Transverse colon (tissue), 4 donors: ENCODE results near the gene PTPRN2. TPM values are rescaled to one million over a fixed set of nuclear protein-coding genes. Genes with fewer than 3 reads are reported as not detected.

Experiments used
- DNase-seq: peaks from one replicate; pipeline ENCODE4 v3.0.0-alpha.2; 2019
- H3K27ac ChIP-seq, 4 donors: fragments of 200-600 bp; sonication (generic); 2 replicates each; pipeline ENCODE4 v1.5.1; 2016 to 2018; ENCODE audit warnings: inconsistent platforms in 4 of 4
- H3K27me3 ChIP-seq: fragments of 200-600 bp; sonication (generic); 2 replicates; pipeline ENCODE4 v1.5.1; 2017; ENCODE audit warnings: inconsistent platforms
- H3K36me3 ChIP-seq, 4 donors: fragments of 200-600 bp; sonication (generic); 2 replicates each; pipeline ENCODE4 v1.5.1; 2017 to 2019; ENCODE audit warnings: inconsistent platforms in 4 of 4
- H3K4me1 ChIP-seq, 4 donors: fragments of 200-600 bp; sonication (generic); 2 replicates each; pipeline ENCODE4 v1.5.1; 2017 to 2020; ENCODE audit warnings: inconsistent platforms in 4 of 4
- H3K4me3 ChIP-seq, 4 donors: fragments of 200-600 bp; sonication (generic); 1 replicate in 1 of 4; 2 replicates in 3 of 4; pipeline versions ENCODE4 v1.5.1 to v1.6.1; 2017 to 2019; ENCODE audit warnings: inconsistent platforms in 4 of 4
- H3K9me3 ChIP-seq, 2 donors: fragments of 200-600 bp; sonication (generic); 2 replicates each; pipeline ENCODE4 v1.5.1; 2017 to 2019; ENCODE audit warnings: inconsistent platforms in 2 of 2
- CTCF ChIP-seq, 5 experiments: fragments of 200-600 bp in 3 of 5; fragments of 450-650 bp in 2 of 5; sonication (generic) in 3 of 5; IDR thresholded peaks; 1 replicate in 2 of 5; 2 replicates in 3 of 5; pipeline ENCODE4 v1.5.1; 2016 to 2017; ENCODE audit warnings: antibody characterized with exemption in 5 of 5, inconsistent platforms in 3 of 5, mild to moderate bottlenecking in 2 of 5, moderate library complexity in 1 of 5
- EP300 ChIP-seq: sonication (generic); formaldehyde crosslinking; IDR thresholded peaks from one replicate; pipeline ENCODE4 v1.6.1; 2017; ENCODE audit warnings: antibody characterized with exemption, low read depth
- POLR2A ChIP-seq: fragments of 450-650 bp; IDR thresholded peaks from one replicate; pipeline ENCODE4 v1.6.1; 2016; ENCODE audit warnings: antibody characterized with exemption, mild to moderate bottlenecking, moderate library complexity
- POLR2AphosphoS5 ChIP-seq, 3 donors: sonication (generic); formaldehyde crosslinking; IDR thresholded peaks; one replicate each; pipeline ENCODE4 v1.6.1; 2016; ENCODE audit warnings: antibody characterized with exemption in 3 of 3
- WGBS, 2 donors: methylation state at CpG; one replicate each; pipeline ENCODE4 v1.1.5; 2018; ENCODE audit warnings: low coverage in 1 of 2; 5-methylcytosine and 5-hydroxymethylcytosine counted together
- in situ Hi-C, 4 donors: fragments of 200-750 bp; cut with MboI; loops; one replicate each; pipeline versions ENCODE4 v1.15.0 to v1.15.1; 2017; ENCODE audit warnings: low sequenced_read_pairs in 3 of 4, low pct_ligation_motif_present in 1 of 4, low pct_unique_long_range_greater_than_20kb in 1 of 4
- intact Hi-C: fragments of 100-400 bp; cut with DNase I; formaldehyde crosslinking; loops from one replicate; pipeline ENCODE4 v1.15.1; 2023; ENCODE audit warnings: low total_unique reads
- total RNA-seq, 4 donors: library from RNA; depleted of rRNA; stranded (reverse); fragments of >200 nt; gene quantifications; one replicate each; pipeline ENCODE4 v1.1.0, GENCODE V29; 2016

PTPRN2 gene
- total RNA-seq, 4 donors from 2014 or later: 15.4 to 31.1 (median 21.8) TPM

- H3K9me3 ChIP-seq: no peaks in the 10 kb centered on the region
- H3K4me3 ChIP-seq: no peak overlapping the region
- peak overlapping the region in 1 of 4 donors; percentile 63 for H3K27ac ChIP-seq
- DNase-seq: no peak
- WGBS, 2 donors: 56% methylated on average over 1 of the region's 1 CpG; no CpG with 5 or more reads in 1 of the 2 donors
- H3K4me1 ChIP-seq: peaks cover 9 to 24% (median 23%) of the 10 kb centered on the region in 4 donors
- in situ Hi-C loops (no loop called here), intact Hi-C loops (no loop called here)
- peaks cover 33% of the 10 kb centered on the region for H3K27me3 ChIP-seq
- no peak for TF ChIP-seq EP300
- TF ChIP-seq CTCF (IDR thresholded peaks at IDR 0.05): no peak
- no peak for TF ChIP-seq POLR2AphosphoS5 (IDR thresholded peaks at IDR 0.05)
- TF ChIP-seq POLR2A: no peak
- no peaks in the 10 kb centered on the region for H3K36me3 ChIP-seq
Measured at GRCh38 chr7:158589653-158590052, 2.0 kb upstream of the PTPRN2 start.

- in situ Hi-C loops: no loop called here
- H3K4me1 ChIP-seq: peaks cover 9 to 24% (median 23%) of the 10 kb centered on the region in 4 donors
- 68 to 83% methylated on average over 2 to 16 of the region's 16 CpGs for WGBS, 2 donors
- no peaks in the 10 kb centered on the region for H3K9me3 ChIP-seq
- intact Hi-C loops: no loop called here
- no peak overlapping the region for H3K27ac ChIP-seq
- H3K27me3 ChIP-seq: peaks cover 40% of the 10 kb centered on the region
- no peaks in the 10 kb centered on the region for H3K36me3 ChIP-seq
- H3K4me3 ChIP-seq: no peak overlapping the region
- TF ChIP-seq CTCF (IDR thresholded peaks at IDR 0.05) (no peak), POLR2A (no peak), EP300 (no peak), POLR2AphosphoS5 (IDR thresholded peaks at IDR 0.05) (no peak)
- DNase-seq: no peak
Measured at GRCh38 chr7:158588878-158589442, 1.3 kb upstream of the PTPRN2 start.

DNA sequence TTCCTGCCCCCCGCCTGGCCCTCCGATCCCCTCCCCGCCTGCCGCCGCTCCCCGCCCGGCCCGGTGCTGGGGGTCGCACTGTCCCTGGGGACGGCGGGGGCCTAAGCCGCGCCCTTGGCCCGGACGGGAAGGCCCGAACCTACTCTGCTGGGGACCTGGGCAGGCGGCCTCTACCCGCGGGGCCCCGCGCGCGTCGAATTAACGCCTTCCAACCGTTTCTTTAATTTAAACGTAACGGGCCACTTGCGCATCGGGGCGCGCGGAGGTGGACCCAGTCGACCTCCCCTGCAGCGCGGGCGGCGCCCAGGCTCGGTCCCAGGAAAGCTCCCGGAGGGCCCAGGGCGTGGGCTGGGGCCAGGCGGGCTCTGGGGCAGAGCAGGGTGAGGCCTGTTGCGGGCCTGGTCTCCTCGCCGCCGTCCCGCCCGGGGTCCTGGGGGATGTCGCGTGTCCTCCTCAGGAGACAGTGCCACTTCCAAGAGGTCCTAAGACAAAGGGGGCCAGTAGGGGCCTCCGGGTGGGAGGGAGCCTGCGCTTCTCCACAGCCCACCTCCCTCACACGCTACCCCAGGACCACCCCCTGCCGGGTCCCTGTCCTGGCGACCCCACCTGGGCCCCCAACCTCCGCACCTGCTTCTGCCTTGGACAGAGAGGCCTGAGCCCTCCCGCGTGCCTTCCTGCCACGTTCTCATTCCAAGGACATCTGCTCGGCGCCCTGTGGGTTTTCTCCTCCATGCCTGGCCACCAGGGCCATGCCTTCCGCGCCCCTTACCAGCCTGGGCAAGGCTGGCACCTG lies 658 bp upstream of the PTPRN2 start:
- WGBS, 2 donors: 39 to 64% methylated on average over 5 to 35 of the region's 63 CpGs
- peak overlapping the region in 3 of 4 donors; percentile 39 to 56 (median 44) for H3K4me3 ChIP-seq
- intact Hi-C loops (no loop called here), in situ Hi-C loops (no loop called here)
- H3K9me3 ChIP-seq: no peaks in the 10 kb centered on the region
- H3K27ac ChIP-seq: peak overlapping the region in 2 of 4 donors; percentile 27 to 61
- no peaks in the 10 kb centered on the region for H3K36me3 ChIP-seq
- no peak for TF ChIP-seq POLR2A
- TF ChIP-seq EP300: no peak
- TF ChIP-seq CTCF (IDR thresholded peaks at IDR 0.05): no peak
- TF ChIP-seq POLR2AphosphoS5 (IDR thresholded peaks at IDR 0.05): no peak
- no peak for DNase-seq
- H3K27me3 ChIP-seq: peaks cover 46% of the 10 kb centered on the region
- peaks cover 9 to 24% (median 23%) of the 10 kb centered on the region in 4 donors for H3K4me1 ChIP-seq

DNA sequence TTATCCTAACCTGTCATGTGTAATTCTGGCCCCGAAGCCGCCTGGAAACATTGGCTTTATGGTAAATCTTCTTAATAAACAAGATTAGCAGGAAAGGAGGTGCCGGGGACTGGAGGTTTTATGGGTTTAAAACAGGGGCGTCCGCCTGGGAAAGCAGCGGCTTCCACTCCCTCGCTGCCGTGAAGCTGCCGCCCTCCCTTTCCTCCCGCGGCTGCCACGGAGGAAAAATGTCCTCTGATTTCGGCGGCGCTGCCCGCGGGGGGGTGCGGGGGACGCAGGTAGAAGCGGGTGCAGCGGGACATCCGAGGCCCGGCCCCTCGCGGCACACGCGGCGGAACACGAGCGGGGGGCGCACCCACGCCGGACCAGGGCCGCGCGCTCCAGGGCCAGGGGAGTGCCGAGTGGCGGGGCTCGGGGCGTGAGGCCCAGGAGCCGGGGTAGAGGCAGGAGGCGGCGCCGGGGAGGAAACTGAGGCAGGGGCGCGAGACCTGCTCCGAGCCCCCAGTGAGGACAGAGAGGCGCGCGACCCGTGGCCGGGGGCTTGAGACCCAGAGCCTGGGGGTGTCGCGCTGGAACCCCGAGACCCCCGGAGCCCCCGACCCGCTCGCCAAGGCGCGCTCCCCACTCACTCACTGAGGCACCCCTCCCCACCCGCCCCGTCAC lies 993 bp downstream of the PTPRN2 start:
- intact Hi-C loops: no loop called here
- peak overlapping the region in 3 of 4 donors; percentile 19 to 55 (median 41) for H3K4me3 ChIP-seq

More for the DNA sequence above, 993 bp downstream of the PTPRN2 start:
- in situ Hi-C loops: no loop called here
- Histone ChIP-seq H3K36me3 (no peaks in the 10 kb centered on the region), H3K9me3 (no peaks in the 10 kb centered on the region), H3K27ac (peak overlapping the region in 3 of 4 donors; percentile 48 to 63 (median 51)), H3K4me1 (peaks cover 9 to 29% (median 26%) of the 10 kb centered on the region in 4 donors), H3K27me3 (peaks cover 52% of the 10 kb centered on the region)
- TF ChIP-seq POLR2AphosphoS5 (IDR thresholded peaks at IDR 0.05) (no peak), POLR2A (no peak), CTCF (IDR thresholded peaks at IDR 0.05) (no peak), EP300 (no peak)
- no peak for DNase-seq
- 7% methylated on average over 27 of the region's 63 CpGs; no CpG with 5 or more reads in 1 of the 2 donors for WGBS, 2 donors
